HG03378 (cell line): ENCODE results near the gene KRTAP9-1.
"Not testable (repeated sequence)": the region's sequence is repeated elsewhere in the genome, so short reads cannot be mapped to it uniquely, and the experiment has no call there.

ENCODE experiments used
- ATAC-seq: cut with Tn5 transposase; IDR thresholded peaks from one replicate; pipeline ENCODE4 v1.9.1; 2021; ENCODE audit warnings: mild to moderate bottlenecking, moderate library complexity; ENCODE audit not compliant: unreplicated experiment

KRTAP9-1 gene

GRCh38 chr17:41189837-41190318 lies at the start of gene KRTAP9-1:
TSS of gene KRTAP9-1 (plus strand) at chr17:41189887. CDS start at chr17:41189887, 0 bp downstream.
- ATAC-seq: not testable (repeated sequence)

- no peak for ATAC-seq
Measured at GRCh38 chr17:41140360-41141131, 49.1 kb upstream of the KRTAP9-1 start, which contains the start of gene KRTAP4-6. TSS of gene KRTAP4-6 (minus strand) at chr17:41140544. CDS start at chr17:41140487, 57 bp downstream.

- no peak for ATAC-seq
Measured at GRCh38 chr17:41141361-41141760, 48.3 kb upstream of the KRTAP9-1 start.

- no peak for ATAC-seq
Measured at GRCh38 chr17:41144846-41145245, 44.8 kb upstream of the KRTAP9-1 start.

GRCh38 chr17:41145261-41145660 lies 44.4 kb upstream of the KRTAP9-1 start:
- no peak for ATAC-seq

- no peak for ATAC-seq
Measured at GRCh38 chr17:41147531-41148204, 42.0 kb upstream of the KRTAP9-1 start.

GRCh38 chr17:41148971-41149651 lies 40.6 kb upstream of the KRTAP9-1 start:
- not testable (repeated sequence) for ATAC-seq

GRCh38 chr17:41149652-41149985 lies 40.1 kb upstream of the KRTAP9-1 start, which contains the start of gene KRTAP4-5:
TSS of gene KRTAP4-5 (minus strand) at chr17:41149825. CDS start at chr17:41149767, 58 bp downstream.
- no peak for ATAC-seq

GRCh38 chr17:41150026-41150425 lies 39.7 kb upstream of the KRTAP9-1 start:
- ATAC-seq: no peak

- no peak for ATAC-seq
Measured at GRCh38 chr17:41151525-41151924, 38.2 kb upstream of the KRTAP9-1 start.

GRCh38 chr17:41153856-41154255 lies 35.8 kb upstream of the KRTAP9-1 start:
- no peak for ATAC-seq

GRCh38 chr17:41160190-41160589 lies 29.5 kb upstream of the KRTAP9-1 start:
- ATAC-seq: not testable (repeated sequence)

GRCh38 chr17:41160648-41161047 lies 29.0 kb upstream of the KRTAP9-1 start, which contains the start of gene KRTAP4-4:
TSS of gene KRTAP4-4 (minus strand) at chr17:41160748. CDS start at chr17:41160691, 57 bp downstream.
- no peak for ATAC-seq

- no peak for ATAC-seq
Measured at GRCh38 chr17:41163828-41164227, 25.9 kb upstream of the KRTAP9-1 start.

- no peak for ATAC-seq
Measured at GRCh38 chr17:41167561-41167960, 22.1 kb upstream of the KRTAP9-1 start.

- no peak for ATAC-seq
Measured at GRCh38 chr17:41168121-41168520, 21.6 kb upstream of the KRTAP9-1 start, which contains the start of gene KRTAP4-3. TSS of gene KRTAP4-3 (minus strand) at chr17:41168221. CDS start at chr17:41168172, 49 bp downstream.

- ATAC-seq: no peak
Measured at GRCh38 chr17:41171886-41172285, 17.8 kb upstream of the KRTAP9-1 start.

GRCh38 chr17:41176744-41177387 lies 12.8 kb upstream of the KRTAP9-1 start:
- ATAC-seq: no peak

GRCh38 chr17:41177727-41178271 lies 11.9 kb upstream of the KRTAP9-1 start, which contains the start of gene KRTAP4-2:
TSS of gene KRTAP4-2 (minus strand) at chr17:41178221. CDS start at chr17:41178164, 57 bp downstream.
- no peak for ATAC-seq

GRCh38 chr17:41178341-41178740 lies 11.3 kb upstream of the KRTAP9-1 start:
- ATAC-seq: no peak
